Naive B cell (primary cell): ENCODE results near the gene TNNT3. TPM values are rescaled to one million over a fixed set of nuclear protein-coding genes. Genes with fewer than 3 reads are reported as not detected.
"Not testable (repeated sequence)": the region's sequence is repeated elsewhere in the genome, so short reads cannot be mapped to it uniquely, and the experiment has no call there.

ENCODE experiments used
- ATAC-seq, 2 donors: fragments of 150-1000 bp; cut with Tn5 transposase; 2 replicates each; pipeline ENCODE4 v1.10.0; 2021; ENCODE audit warnings: low read depth in 2 of 2, mild to moderate bottlenecking in 2 of 2, moderate library complexity in 2 of 2
- DNase-seq: peaks from one replicate; pipeline ENCODE4 v3.0.0; 2022
- H3K27ac Mint-ChIP-seq, 6 donors: one replicate each; pipeline ENCODE4 v1.8.0; 2020 to 2022; ENCODE audit warnings: mild to moderate bottlenecking in 6 of 6, mixed read lengths in 6 of 6, moderate library complexity in 5 of 6, inconsistent platforms in 2 of 6
- H3K27me3 Mint-ChIP-seq, 3 donors: one replicate each; pipeline ENCODE4 v1.8.0; 2021 to 2022; ENCODE audit warnings: mixed read lengths in 3 of 3, mild to moderate bottlenecking in 1 of 3
- H3K36me3 Mint-ChIP-seq, 2 donors: one replicate each; pipeline ENCODE4 v1.8.0; 2020 to 2022; ENCODE audit warnings: mixed read lengths in 2 of 2, inconsistent platforms in 1 of 2, mild to moderate bottlenecking in 1 of 2
- H3K4me1 Mint-ChIP-seq, 3 donors: one replicate each; pipeline ENCODE4 v1.8.0; 2020 to 2022; ENCODE audit warnings: mixed read lengths in 3 of 3, inconsistent platforms in 1 of 3, mild to moderate bottlenecking in 1 of 3, moderate library complexity in 1 of 3
- H3K4me3 Mint-ChIP-seq, 8 donors: one replicate each; pipeline ENCODE4 v1.8.0; 2020 to 2022; ENCODE audit warnings: mild to moderate bottlenecking in 8 of 8, mixed read lengths in 8 of 8, moderate library complexity in 8 of 8, inconsistent platforms in 2 of 8
- H3K9me3 Mint-ChIP-seq, 7 donors: one replicate each; pipeline ENCODE4 v1.8.0; 2020 to 2022; ENCODE audit warnings: mixed read lengths in 7 of 7, mild to moderate bottlenecking in 5 of 7, inconsistent platforms in 2 of 7, moderate library complexity in 1 of 7
- polyA plus RNA-seq, 6 donors: library from polyadenylated mRNA; unstranded; fragments of 300-500 nt; fragmentation: Illumina TruSeq; gene quantifications; one replicate each; pipeline ENCODE4 v1.2.3, GENCODE V29; 2021; ENCODE audit warnings: low read depth in 6 of 6

The TNNT3 gene
- polyA plus RNA-seq, 6 donors from 2014 or later: 0.43 to 0.92 TPM; not detected in 4

GRCh38 chr11:1932681-1933080, 13.2 kb downstream of the TNNT3 start:
- peaks cover 21 to 29% (median 26%) of the 10 kb centered on the region in 3 donors for H3K27me3 Mint-ChIP-seq
- H3K4me3 Mint-ChIP-seq: no peak overlapping the region
- H3K36me3 Mint-ChIP-seq: peaks cover 0 to 11% of the 10 kb centered on the region in 2 donors
- H3K27ac Mint-ChIP-seq: peak overlapping the region in 1 of 6 donors; percentile 53
- H3K9me3 Mint-ChIP-seq: peaks cover 0 to 6% (median 0%) of the 10 kb centered on the region in 7 donors
- no peak for DNase-seq
- peaks cover 0 to 7% (median 0%) of the 10 kb centered on the region in 3 donors for H3K4me1 Mint-ChIP-seq
- no peak for ATAC-seq

DNA sequence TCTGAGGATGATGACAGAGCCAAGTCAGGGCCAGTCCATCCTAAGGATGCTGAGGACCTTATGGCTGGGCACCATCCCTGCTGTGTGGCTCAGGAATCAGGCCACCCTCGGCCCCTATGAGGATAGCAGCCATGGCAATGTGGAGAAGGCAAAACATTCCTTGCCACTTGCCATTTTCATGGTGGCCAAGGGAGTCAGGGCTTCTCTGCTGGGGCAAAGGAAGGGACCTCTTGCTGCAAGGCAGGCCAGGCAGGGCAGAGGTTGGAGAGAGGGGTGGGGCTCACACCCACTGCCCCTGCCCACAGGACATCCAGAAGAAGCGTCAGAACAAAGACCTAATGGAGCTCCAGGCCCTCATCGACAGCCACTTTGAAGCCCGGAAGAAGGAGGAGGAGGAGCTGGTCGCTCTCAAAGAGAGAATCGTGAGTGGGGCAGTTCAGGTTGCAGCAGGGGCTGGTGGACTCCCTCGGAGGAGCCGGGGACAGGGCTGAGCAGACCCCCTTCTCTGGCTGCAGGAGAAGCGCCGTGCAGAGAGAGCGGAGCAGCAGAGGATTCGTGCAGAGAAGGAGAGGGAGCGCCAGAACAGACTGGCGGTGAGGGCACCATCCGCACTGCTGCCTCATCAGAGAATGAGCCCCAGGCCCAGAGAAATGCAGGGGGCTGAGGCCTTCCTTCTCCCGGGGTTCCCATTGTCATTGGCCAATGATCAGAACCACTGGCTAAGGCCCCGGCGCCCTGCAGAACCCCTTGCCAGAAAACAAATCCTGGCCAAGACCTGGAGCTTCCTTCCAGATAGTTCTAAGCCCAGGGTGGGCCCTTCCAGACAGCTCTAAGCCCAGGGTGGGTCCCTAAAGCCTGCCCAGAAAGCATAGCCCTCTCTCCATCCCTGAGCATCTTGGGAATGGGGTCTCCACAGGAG, 14.2 kb downstream of the TNNT3 start:
- Mint-ChIP-seq H3K27ac (no peak overlapping the region), H3K36me3 (peaks cover 0 to 11% of the 10 kb centered on the region in 2 donors), H3K9me3 (peaks cover 0 to 6% (median 0%) of the 10 kb centered on the region in 7 donors), H3K4me3 (no peak overlapping the region), H3K4me1 (peaks cover 0 to 7% (median 0%) of the 10 kb centered on the region in 3 donors), H3K27me3 (peaks cover 21 to 29% (median 28%) of the 10 kb centered on the region in 3 donors)
- ATAC-seq (no peak), DNase-seq (no peak)

DNA sequence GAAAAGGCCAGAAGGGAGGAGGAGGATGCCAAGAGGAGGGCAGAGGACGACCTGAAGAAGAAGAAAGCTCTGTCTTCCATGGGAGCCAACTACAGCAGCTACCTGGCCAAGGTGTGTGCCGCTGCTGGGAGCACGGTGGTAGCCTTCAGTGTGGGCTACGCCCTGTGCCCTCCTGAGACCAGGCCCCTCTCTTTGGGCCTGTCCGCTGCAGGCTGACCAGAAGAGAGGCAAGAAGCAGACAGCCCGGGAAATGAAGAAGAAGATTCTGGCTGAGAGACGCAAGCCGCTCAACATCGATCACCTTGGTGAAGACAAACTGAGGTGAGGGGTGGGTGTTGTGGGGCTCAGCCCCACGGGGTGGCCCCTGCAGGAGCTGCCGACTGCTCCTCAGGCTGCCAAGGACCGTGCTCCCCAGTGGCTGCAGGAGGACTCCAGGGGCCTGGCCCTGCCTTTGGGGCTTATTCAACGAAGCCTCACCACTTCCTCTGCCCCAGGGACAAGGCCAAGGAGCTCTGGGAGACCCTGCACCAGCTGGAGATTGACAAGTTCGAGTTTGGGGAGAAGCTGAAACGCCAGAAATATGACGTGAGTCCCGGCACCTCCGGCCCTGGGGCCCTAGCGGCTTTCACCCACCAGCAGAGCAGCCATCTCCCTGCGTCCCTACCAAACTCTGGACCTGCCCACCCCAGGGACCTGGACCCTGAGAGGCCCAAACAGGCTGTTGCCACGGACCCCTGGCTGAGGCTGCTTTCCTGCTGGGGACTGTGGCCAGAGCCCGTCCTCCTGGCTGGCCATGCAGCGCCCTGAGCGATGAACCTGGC, 15.0 kb downstream of the TNNT3 start:
- DNase-seq (no peak), ATAC-seq (no peak)
- Mint-ChIP-seq H3K27me3 (peaks cover 25 to 34% (median 29%) of the 10 kb centered on the region in 3 donors), H3K4me3 (no peak overlapping the region), H3K27ac (no peak overlapping the region), H3K9me3 (peaks cover 0 to 6% (median 0%) of the 10 kb centered on the region in 7 donors), H3K4me1 (peaks cover 0 to 10% (median 2%) of the 10 kb centered on the region in 3 donors), H3K36me3 (peaks cover 0 to 11% of the 10 kb centered on the region in 2 donors)

DNA sequence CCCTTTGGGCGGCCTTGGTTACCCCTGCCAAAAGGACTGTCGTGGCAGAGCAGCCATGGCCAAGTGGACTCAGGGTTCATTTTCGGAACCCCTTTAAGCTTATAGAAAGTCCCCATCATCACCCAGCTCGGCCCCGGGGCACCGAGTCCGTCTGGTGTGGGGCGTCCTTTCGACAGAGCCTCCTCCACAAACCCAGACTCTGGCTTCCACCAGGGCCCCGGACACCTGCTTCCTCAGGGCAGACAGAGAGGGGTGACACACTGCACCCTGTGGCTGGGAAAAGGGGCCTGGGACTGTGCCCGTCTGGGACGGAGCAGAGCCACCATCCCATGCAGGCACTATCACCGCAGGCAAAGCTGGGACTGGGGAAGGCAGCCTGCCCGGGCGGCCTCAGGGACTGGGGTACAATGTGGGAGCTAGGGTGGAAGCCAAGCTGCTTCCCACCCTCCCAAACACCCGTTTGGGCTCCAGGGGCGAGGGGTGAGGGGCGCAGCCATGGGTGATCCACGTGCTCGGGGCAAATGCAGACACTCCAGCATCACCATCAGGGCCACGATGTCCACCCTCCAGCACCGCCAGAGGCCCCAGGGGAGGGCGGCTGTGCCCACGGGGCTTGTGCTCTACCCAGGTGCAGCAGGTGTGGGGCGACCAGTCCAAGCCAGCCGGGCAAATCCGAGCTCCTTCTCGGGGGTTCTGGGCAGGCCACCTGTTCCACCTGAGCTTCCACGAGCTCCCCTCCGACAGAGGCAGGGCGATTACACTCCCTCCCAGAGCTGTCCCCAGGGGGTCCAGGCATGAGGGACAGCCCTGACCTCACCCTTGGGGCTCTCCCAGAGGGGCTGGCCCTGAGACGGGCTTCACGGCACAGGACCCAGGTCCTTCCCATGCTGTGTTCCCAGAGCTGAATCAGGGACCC, 15.9 kb downstream of the TNNT3 start:
- no peak for DNase-seq

DNA sequence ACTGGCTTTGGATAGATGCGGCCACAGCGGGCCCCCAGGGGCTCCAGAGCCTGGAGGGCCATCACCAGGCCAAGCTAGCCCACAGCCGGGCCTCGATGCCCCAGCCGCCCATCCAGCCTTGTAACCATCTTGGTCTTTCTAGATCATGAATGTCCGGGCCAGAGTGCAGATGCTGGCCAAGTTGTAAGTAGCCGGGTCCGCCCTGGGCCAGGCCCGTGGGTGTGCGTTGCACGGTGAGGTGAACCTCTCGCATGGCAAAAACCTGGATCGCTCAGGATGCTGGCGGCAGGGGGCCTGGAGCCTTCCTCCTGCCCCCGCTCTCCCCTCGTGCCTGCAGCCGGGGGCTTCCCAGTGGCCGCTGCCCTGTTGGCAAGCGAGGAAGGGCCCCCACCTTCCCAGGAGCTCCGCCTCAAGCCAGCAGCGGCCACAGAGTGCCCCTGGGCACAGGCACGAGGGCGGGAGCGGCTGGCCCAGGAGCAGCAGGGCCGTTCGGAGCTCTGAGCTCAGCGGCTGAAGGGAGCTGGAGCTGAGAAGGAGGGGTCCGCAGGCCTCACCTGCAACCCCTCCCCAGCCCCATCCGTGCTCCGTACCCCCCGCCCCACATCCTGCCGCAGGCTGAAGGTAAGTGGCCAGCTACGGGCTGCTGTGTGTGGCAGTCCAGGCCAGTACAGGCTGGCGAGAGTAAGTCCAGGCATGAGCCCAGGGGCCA, 16.7 kb downstream of the TNNT3 start:
- no peak overlapping the region for H3K27ac Mint-ChIP-seq
- no peak overlapping the region for H3K4me3 Mint-ChIP-seq
- ATAC-seq (no peak), DNase-seq (no peak)
- peaks cover 2 to 18% (median 8%) of the 10 kb centered on the region in 3 donors for H3K4me1 Mint-ChIP-seq
- H3K27me3 Mint-ChIP-seq: peaks cover 21 to 34% (median 29%) of the 10 kb centered on the region in 3 donors
- peaks cover 0 to 11% of the 10 kb centered on the region in 2 donors for H3K36me3 Mint-ChIP-seq
- peaks cover 0 to 6% (median 0%) of the 10 kb centered on the region in 7 donors for H3K9me3 Mint-ChIP-seq

More for the DNA sequence above, 15.9 kb downstream of the TNNT3 start:
- Mint-ChIP-seq H3K9me3 (peaks cover 0 to 6% (median 0%) of the 10 kb centered on the region in 7 donors), H3K27me3 (peaks cover 23 to 34% (median 29%) of the 10 kb centered on the region in 3 donors), H3K27ac (no peak overlapping the region), H3K36me3 (peaks cover 0 to 11% of the 10 kb centered on the region in 2 donors), H3K4me3 (no peak overlapping the region), H3K4me1 (peaks cover 2 to 18% (median 7%) of the 10 kb centered on the region in 3 donors)
- no peak for ATAC-seq

DNA sequence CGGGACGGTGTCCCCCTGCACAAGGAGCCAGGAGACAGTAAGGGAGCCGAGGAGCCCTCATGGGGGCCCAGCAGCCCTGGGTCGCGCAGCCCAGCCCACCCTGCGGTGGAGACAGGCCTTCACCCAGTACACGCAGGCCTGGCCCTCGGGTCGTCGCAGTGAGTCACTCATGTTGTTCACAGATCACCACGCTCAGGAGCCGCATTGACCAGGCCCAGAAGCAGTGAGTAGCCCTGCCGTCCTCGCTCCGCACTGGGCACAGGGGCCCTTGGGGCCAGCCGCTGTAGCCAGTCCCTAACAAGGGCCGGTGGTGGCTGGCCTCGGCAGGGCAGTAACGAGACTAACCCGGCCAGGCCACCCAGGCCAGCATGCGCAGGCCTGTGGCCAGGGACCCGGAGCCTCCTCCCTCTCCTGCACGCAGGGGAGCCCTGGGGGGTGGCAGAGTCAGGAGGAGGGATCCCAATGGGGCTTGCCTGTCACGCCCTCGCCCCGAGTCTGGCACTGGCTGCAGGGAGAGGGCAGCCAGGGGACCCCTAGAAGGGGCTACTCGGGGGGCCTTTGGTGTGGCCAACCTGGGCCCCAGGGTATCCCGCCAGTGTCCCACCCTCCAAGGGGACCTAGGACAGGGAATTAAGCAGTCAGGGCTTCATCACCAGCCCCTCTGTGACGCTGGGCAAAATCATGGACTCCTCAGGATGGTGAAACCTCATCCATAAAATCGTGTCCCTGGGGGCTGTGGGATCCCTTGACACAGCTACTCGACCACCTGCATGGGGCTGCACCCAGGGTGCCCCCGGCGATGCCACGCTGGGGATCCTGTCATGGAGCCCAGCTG, 17.5 kb downstream of the TNNT3 start:
- ATAC-seq: no peak
- peaks cover 0 to 11% of the 10 kb centered on the region in 2 donors for H3K36me3 Mint-ChIP-seq
- H3K9me3 Mint-ChIP-seq: peaks cover 0 to 6% (median 0%) of the 10 kb centered on the region in 7 donors
- no peak overlapping the region for H3K27ac Mint-ChIP-seq
- no peak for DNase-seq
- peaks cover 2 to 18% (median 8%) of the 10 kb centered on the region in 3 donors for H3K4me1 Mint-ChIP-seq
- H3K27me3 Mint-ChIP-seq: peaks cover 13 to 26% (median 21%) of the 10 kb centered on the region in 3 donors
- H3K4me3 Mint-ChIP-seq: no peak overlapping the region

DNA sequence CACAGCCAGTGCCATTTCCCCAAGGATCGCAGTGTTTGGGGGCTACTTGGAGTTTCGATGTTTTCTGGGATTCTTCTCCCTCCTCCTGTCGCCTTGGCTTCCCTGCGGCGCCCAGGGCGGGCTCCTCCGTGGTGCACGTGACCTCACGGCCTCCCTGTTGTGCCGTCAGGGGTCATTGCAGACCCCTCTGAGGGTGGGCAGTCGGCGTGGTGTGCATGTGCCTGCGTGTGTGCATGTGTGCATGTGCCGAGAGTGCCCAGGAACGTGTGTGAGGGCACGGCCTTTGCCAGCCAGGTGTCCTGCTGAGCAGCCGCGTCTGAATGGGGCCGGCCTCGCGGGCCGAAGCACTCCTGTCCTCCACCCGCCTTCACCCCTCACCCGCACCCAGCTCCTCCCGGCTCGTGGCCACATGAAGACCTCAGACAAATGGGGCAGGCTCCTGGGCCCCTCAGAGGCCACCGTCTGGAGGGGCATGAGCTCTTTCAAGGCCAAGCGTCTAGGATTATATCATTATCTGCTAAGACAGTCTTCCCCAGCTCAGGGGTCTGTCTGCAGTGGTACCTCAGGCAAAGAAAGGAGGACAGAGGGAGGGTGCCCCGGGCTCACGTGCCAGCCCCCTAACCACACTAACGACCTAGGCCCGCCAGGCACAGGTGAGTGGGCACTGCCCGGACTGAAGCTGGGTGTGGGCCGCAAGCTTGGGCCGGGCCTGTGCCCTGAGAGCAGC, 18.3 kb downstream of the TNNT3 start:
- Mint-ChIP-seq H3K4me1 (peaks cover 2 to 17% (median 8%) of the 10 kb centered on the region in 3 donors), H3K9me3 (peaks cover 0 to 6% (median 0%) of the 10 kb centered on the region in 7 donors), H3K27me3 (peaks cover 10 to 20% (median 13%) of the 10 kb centered on the region in 3 donors), H3K36me3 (peaks cover 0 to 10% of the 10 kb centered on the region in 2 donors), H3K27ac (no peak overlapping the region), H3K4me3 (peak overlapping the region in 1 of 8 donors; percentile 47)
- DNase-seq (no peak), ATAC-seq (no peak)

GRCh38 chr11:1938343-1939005, 19.0 kb downstream of the TNNT3 start:
- no peak overlapping the region for H3K4me3 Mint-ChIP-seq
- peaks cover 4 to 13% (median 6%) of the 10 kb centered on the region in 3 donors for H3K27me3 Mint-ChIP-seq
- DNase-seq (no peak), ATAC-seq (no peak)
- H3K36me3 Mint-ChIP-seq: peaks cover 0 to 3% of the 10 kb centered on the region in 2 donors
- peak overlapping the region in 1 of 6 donors; percentile 72 for H3K27ac Mint-ChIP-seq
- no peaks in the 10 kb centered on the region for H3K9me3 Mint-ChIP-seq
- peaks cover 2 to 11% (median 8%) of the 10 kb centered on the region in 3 donors for H3K4me1 Mint-ChIP-seq

- Mint-ChIP-seq H3K36me3 (no peaks in the 10 kb centered on the region), H3K27ac (peak overlapping the region in 1 of 6 donors; percentile 72), H3K27me3 (peaks cover 0 to 8% (median 4%) of the 10 kb centered on the region in 3 donors), H3K4me3 (peak overlapping the region in 1 of 8 donors; percentile 2), H3K4me1 (peaks cover 2 to 11% (median 8%) of the 10 kb centered on the region in 3 donors), H3K9me3 (no peaks in the 10 kb centered on the region)
- ATAC-seq: no peak
- DNase-seq: no peak
Measured at GRCh38 chr11:1939006-1939625, 19.6 kb downstream of the TNNT3 start.

GRCh38 chr11:1939788-1940187, 20.3 kb downstream of the TNNT3 start:
- not testable (repeated sequence) for DNase-seq, H3K9me3 Mint-ChIP-seq, H3K36me3 Mint-ChIP-seq, ATAC-seq, H3K27me3 Mint-ChIP-seq, H3K4me3 Mint-ChIP-seq
- peak overlapping the region in 5 of 6 donors; percentile 49 to 90 (median 73) for H3K27ac Mint-ChIP-seq
- peaks cover 2 to 11% (median 8%) of the 10 kb centered on the region in 3 donors for H3K4me1 Mint-ChIP-seq
